Measurements from ENCODE around the gene PDIA2. TPM values are rescaled to one million over a fixed set of nuclear protein-coding genes. Genes with fewer than 3 reads are reported as not detected.

The PDIA2 gene
- total RNA-seq, 2 experiments from 2014 or later, result not detected

DNA sequence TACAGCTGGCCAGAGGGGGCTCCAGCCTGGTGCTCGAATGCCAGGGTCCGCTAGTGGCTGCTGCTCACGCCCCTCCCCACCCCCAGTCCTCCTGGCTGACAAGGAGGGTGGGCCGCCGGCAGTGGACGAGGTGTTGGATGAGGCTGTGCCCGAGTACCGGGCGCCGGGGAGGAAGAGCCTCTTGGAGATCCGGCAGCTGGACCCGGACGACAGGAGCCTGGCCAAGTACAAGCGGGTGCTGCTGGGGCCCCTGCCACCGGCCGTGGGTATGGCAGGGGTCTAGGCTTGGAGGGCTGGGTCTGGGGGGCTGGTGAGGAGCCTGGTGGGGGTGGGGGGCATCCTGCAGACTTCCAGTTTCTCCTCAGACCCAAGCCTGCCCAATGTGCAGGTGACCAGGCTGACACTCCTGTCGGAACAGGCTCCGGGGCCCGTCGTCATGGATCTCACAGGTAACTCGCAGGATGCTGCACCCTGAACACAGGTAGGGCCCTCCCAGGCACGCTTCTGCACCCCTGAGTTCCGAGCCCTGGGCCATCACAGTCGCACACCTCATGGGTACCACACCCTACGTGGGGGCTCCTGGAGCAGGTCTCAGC is 1.2 kb upstream of the PDIA2 start:
- ChIA-PET POLR2A (no interaction called here), CTCF (no interaction called here)
- Mint-ChIP-seq H3K4me3 (no peak overlapping the region), H3K36me3 (ENCODE audit: low read depth) (peaks cover 4% of the 10 kb centered on the region), H3K27ac (no peak overlapping the region), H3K4me1 (ENCODE audit: low read depth) (peaks cover 7% of the 10 kb centered on the region), H3K9me3 (no peaks in the 10 kb centered on the region), H3K27me3 (peaks cover 20% of the 10 kb centered on the region)
- ATAC-seq (ENCODE audit: poor library complexity), result no peak
- Histone ChIP-seq H3K36me3 (ENCODE audit: insufficient read depth, low read length) (no peaks in the 10 kb centered on the region), H3K27me3 (ENCODE audit: control insufficient read depth in 1 of 2, insufficient read depth in 2 of 2, low read length in 2 of 2) (peaks cover 10 to 11% of the 10 kb centered on the region in 2 experiments), H3K4me1 (ENCODE audit: insufficient read depth, low read length) (peaks cover 28% of the 10 kb centered on the region), H3K9me3 (ENCODE audit: control insufficient read depth in 1 of 2, insufficient read depth in 1 of 2, low read length in 2 of 2) (peaks cover 0 to 23% of the 10 kb centered on the region in 2 experiments), H3K27ac (ENCODE audit: low read depth in 1 of 2, low read length in 2 of 2) (no peak overlapping the region), H3K4me3 (ENCODE audit: low read length) (no peak overlapping the region)
- TF ChIP-seq, protein P1, sequence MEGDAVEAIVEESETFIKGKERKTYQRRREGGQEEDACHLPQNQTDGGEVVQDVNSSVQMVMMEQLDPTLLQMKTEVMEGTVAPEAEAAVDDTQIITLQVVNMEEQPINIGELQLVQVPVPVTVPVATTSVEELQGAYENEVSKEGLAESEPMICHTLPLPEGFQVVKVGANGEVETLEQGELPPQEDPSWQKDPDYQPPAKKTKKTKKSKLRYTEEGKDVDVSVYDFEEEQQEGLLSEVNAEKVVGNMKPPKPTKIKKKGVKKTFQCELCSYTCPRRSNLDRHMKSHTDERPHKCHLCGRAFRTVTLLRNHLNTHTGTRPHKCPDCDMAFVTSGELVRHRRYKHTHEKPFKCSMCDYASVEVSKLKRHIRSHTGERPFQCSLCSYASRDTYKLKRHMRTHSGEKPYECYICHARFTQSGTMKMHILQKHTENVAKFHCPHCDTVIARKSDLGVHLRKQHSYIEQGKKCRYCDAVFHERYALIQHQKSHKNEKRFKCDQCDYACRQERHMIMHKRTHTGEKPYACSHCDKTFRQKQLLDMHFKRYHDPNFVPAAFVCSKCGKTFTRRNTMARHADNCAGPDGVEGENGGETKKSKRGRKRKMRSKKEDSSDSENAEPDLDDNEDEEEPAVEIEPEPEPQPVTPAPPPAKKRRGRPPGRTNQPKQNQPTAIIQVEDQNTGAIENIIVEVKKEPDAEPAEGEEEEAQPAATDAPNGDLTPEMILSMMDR (IDR thresholded peaks at IDR 0.05), result no peak
- intact Hi-C loops (cut with DNase I, micrococcal nuclease), result no loop called here
- no peak for DNase-seq

DNA sequence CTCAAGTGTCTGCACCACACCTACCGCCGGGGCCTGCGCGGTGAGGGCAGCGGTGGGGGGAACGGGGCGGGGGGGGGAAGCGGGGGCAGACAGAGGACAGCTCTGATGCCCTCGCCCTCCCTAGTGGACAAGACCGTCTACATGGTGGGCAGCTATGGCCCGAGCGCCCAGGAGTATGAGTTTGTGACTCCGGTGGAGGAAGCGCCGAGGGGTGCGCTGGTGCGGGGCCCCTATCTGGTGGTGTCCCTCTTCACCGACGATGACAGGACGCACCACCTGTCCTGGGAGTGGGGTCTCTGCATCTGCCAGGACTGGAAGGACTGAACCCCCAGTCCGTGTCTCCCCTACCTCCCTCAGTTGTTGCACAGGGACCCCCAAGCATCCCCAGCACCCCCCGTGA is 473 bp upstream of the PDIA2 start:
- TF ChIP-seq, protein P1 (IDR thresholded peaks at IDR 0.05), result no peak

DNA sequence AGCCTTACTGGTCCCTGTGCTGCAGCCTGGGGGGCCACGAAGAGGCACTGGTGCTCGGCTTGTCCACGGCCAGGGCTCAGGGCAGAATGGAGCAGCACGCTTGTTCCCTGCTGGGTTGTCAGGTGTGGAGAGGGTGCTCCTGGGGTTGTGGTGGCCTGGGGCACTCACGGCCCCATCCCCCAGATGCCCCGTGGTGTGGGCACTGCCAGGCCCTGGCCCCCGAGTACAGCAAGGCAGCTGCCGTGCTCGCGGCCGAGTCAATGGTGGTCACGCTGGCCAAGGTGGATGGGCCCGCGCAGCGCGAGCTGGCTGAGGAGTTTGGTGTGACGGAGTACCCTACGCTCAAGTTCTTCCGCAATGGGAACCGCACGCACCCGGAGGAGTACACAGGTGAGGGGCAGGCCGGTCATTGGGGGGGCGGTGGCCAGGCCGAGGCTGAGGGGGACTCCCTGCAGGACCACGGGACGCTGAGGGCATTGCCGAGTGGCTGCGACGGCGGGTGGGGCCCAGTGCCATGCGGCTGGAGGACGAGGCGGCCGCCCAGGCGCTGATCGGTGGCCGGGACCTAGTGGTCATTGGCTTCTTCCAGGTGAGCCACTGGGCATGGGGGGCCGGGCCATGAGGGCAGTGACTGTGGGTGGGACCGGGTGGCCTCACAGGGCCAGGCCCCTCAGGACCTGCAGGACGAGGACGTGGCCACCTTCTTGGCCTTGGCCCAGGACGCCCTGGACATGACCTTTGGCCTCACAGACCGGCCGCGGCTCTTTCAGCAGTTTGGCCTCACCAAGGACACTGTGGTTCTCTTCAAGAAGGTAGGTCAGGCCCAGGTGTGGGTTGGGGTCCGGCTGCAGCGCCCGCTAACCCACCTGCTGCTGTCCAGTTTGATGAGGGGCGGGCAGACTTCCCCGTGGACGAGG is 1.5 kb downstream of the PDIA2 start:
- CTCF ChIA-PET, result no interaction called here
- H3K4me1 Mint-ChIP-seq (ENCODE audit: low read depth), result no peaks in the 10 kb centered on the region

More for the DNA sequence above, 473 bp upstream of the PDIA2 start:
- no peak overlapping the region for H3K27ac ChIP-seq (ENCODE audit: low read depth in 1 of 2, low read length in 2 of 2)
- ATAC-seq (ENCODE audit: poor library complexity) (no peak), DNase-seq (no peak)
- peaks cover 4% of the 10 kb centered on the region for H3K36me3 ChIP-seq (ENCODE audit: insufficient read depth, low read length)
- peaks cover 10 to 11% of the 10 kb centered on the region in 2 experiments for H3K27me3 ChIP-seq (ENCODE audit: control insufficient read depth in 1 of 2, insufficient read depth in 2 of 2, low read length in 2 of 2)
- intact Hi-C loops (cut with DNase I, micrococcal nuclease), result no loop called here
- ChIA-PET CTCF (no interaction called here), POLR2A (no interaction called here)
- peaks cover 10% of the 10 kb centered on the region for H3K36me3 Mint-ChIP-seq (ENCODE audit: low read depth)
- peaks cover 7% of the 10 kb centered on the region for H3K4me1 Mint-ChIP-seq (ENCODE audit: low read depth)
- H3K9me3 ChIP-seq (ENCODE audit: control insufficient read depth in 1 of 2, insufficient read depth in 1 of 2, low read length in 2 of 2), result peaks cover 0 to 30% of the 10 kb centered on the region in 2 experiments
- peaks cover 13% of the 10 kb centered on the region for H3K27me3 Mint-ChIP-seq
- no peak overlapping the region for H3K4me3 ChIP-seq (ENCODE audit: low read length)
- H3K4me1 ChIP-seq (ENCODE audit: insufficient read depth, low read length), result peaks cover 28% of the 10 kb centered on the region
- no peaks in the 10 kb centered on the region for H3K9me3 Mint-ChIP-seq
- no peak overlapping the region for H3K27ac Mint-ChIP-seq
- H3K4me3 Mint-ChIP-seq, result no peak overlapping the region

More for the DNA sequence above, 1.5 kb downstream of the PDIA2 start:
- H3K4me3 ChIP-seq (ENCODE audit: low read length), result no peak overlapping the region
- POLR2A ChIA-PET, result no interaction called here
- H3K4me1 ChIP-seq (ENCODE audit: insufficient read depth, low read length), result peaks cover 16% of the 10 kb centered on the region
- H3K9me3 Mint-ChIP-seq, result no peaks in the 10 kb centered on the region
- H3K27ac Mint-ChIP-seq, result no peak overlapping the region
- H3K9me3 ChIP-seq (ENCODE audit: control insufficient read depth in 1 of 2, insufficient read depth in 1 of 2, low read length in 2 of 2), result peaks cover 0 to 30% of the 10 kb centered on the region in 2 experiments
- peaks cover 24% of the 10 kb centered on the region for H3K36me3 Mint-ChIP-seq (ENCODE audit: low read depth)
- DNase-seq (no peak), ATAC-seq (ENCODE audit: poor library complexity) (no peak)
- H3K27me3 Mint-ChIP-seq, result no peaks in the 10 kb centered on the region
- H3K27me3 ChIP-seq (ENCODE audit: control insufficient read depth in 1 of 2, insufficient read depth in 2 of 2, low read length in 2 of 2), result peaks cover 10 to 11% of the 10 kb centered on the region in 2 experiments
- no peak overlapping the region for H3K27ac ChIP-seq (ENCODE audit: low read depth in 1 of 2, low read length in 2 of 2)
- TF ChIP-seq, protein P1 (IDR thresholded peaks at IDR 0.05), result no peak
- H3K36me3 ChIP-seq (ENCODE audit: insufficient read depth, low read length), result peaks cover 20% of the 10 kb centered on the region
- intact Hi-C loops (cut with DNase I, micrococcal nuclease), result no loop called here
- no peak overlapping the region for H3K4me3 Mint-ChIP-seq

Measured in CD4-positive, alpha-beta T cell (primary cell).